Glutamatergic neuron (in vitro differentiated cells): ENCODE data around the gene STX16. TPM values are rescaled to one million over a fixed set of nuclear protein-coding genes. Genes with fewer than 3 reads are reported as not detected.

Experiments
- DNase-seq: peaks from one replicate; pipeline ENCODE4 v3.0.0; 2022
- H3K27ac Mint-ChIP-seq: one replicate; pipeline ENCODE4 v1.8.0; 2020; ENCODE audit warnings: mild to moderate bottlenecking, mixed read lengths, inconsistent platforms; ENCODE audit not compliant: unreplicated experiment
- H3K27me3 Mint-ChIP-seq: one replicate; pipeline ENCODE4 v1.8.0; 2020; ENCODE audit warnings: mild to moderate bottlenecking, moderate library complexity, mixed read lengths, inconsistent platforms; ENCODE audit not compliant: unreplicated experiment
- H3K36me3 Mint-ChIP-seq: one replicate; pipeline ENCODE4 v1.8.0; 2020; ENCODE audit warnings: mild to moderate bottlenecking, mixed read lengths, inconsistent platforms; ENCODE audit not compliant: unreplicated experiment
- H3K4me1 Mint-ChIP-seq: one replicate; pipeline ENCODE4 v1.8.0; 2020; ENCODE audit warnings: mild to moderate bottlenecking, low read depth, mixed read lengths, inconsistent platforms; ENCODE audit not compliant: unreplicated experiment
- H3K4me3 Mint-ChIP-seq: one replicate; pipeline ENCODE4 v1.8.0; 2020; ENCODE audit warnings: mild to moderate bottlenecking, mixed read lengths, inconsistent platforms; ENCODE audit not compliant: unreplicated experiment
- H3K9me3 Mint-ChIP-seq: one replicate; pipeline ENCODE4 v1.8.0; 2020; ENCODE audit warnings: mild to moderate bottlenecking, moderate library complexity, mixed read lengths, inconsistent platforms; ENCODE audit not compliant: unreplicated experiment
- total RNA-seq: library from RNA; stranded (reverse); fragmentation: NEBNext Ultra II Directional; extraction: Animal tissue kit (Norgen Biotek cat#: 25700); gene quantifications from one replicate; pipeline ENCODE4 v1.2.1, GENCODE V29; 2021; ENCODE audit not compliant: unreplicated experiment
- TF ChIP-seq, protein P1 (sequence below): fragments of 200-600 bp; sonication (generic); IDR thresholded peaks from one replicate; pipeline ENCODE4 v1.5.0; 2021; ENCODE audit not compliant: partially characterized antibody, unreplicated experiment

STX16 gene
- total RNA-seq, 1 donor from 2014 or later: 71.2 TPM

- H3K36me3 Mint-ChIP-seq: peaks cover 5% of the 10 kb centered on the region
- TF ChIP-seq, protein P1, sequence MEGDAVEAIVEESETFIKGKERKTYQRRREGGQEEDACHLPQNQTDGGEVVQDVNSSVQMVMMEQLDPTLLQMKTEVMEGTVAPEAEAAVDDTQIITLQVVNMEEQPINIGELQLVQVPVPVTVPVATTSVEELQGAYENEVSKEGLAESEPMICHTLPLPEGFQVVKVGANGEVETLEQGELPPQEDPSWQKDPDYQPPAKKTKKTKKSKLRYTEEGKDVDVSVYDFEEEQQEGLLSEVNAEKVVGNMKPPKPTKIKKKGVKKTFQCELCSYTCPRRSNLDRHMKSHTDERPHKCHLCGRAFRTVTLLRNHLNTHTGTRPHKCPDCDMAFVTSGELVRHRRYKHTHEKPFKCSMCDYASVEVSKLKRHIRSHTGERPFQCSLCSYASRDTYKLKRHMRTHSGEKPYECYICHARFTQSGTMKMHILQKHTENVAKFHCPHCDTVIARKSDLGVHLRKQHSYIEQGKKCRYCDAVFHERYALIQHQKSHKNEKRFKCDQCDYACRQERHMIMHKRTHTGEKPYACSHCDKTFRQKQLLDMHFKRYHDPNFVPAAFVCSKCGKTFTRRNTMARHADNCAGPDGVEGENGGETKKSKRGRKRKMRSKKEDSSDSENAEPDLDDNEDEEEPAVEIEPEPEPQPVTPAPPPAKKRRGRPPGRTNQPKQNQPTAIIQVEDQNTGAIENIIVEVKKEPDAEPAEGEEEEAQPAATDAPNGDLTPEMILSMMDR: no peak
- peaks cover 8% of the 10 kb centered on the region for H3K9me3 Mint-ChIP-seq
- peaks cover 16% of the 10 kb centered on the region for H3K27me3 Mint-ChIP-seq
- H3K27ac Mint-ChIP-seq: peak overlapping the region; percentile 33
- H3K4me3 Mint-ChIP-seq: peak overlapping the region; percentile 72
- no peak for DNase-seq
- H3K4me1 Mint-ChIP-seq: peaks cover 20% of the 10 kb centered on the region
Measured at GRCh38 chr20:58688414-58688813, 37.3 kb downstream of the STX16 start.

- Mint-ChIP-seq H3K4me3 (no peak overlapping the region), H3K27me3 (peaks cover 16% of the 10 kb centered on the region), H3K36me3 (peaks cover 5% of the 10 kb centered on the region), H3K27ac (no peak overlapping the region), H3K4me1 (peaks cover 20% of the 10 kb centered on the region), H3K9me3 (peaks cover 9% of the 10 kb centered on the region)
- no peak for DNase-seq
- TF ChIP-seq, protein P1: no peak
Measured at GRCh38 chr20:58688840-58689239, 37.8 kb downstream of the STX16 start.

GRCh38 chr20:58690396-58691135 is 39.5 kb downstream of the STX16 start:
- Mint-ChIP-seq H3K4me1 (peaks cover 20% of the 10 kb centered on the region), H3K4me3 (peak overlapping the region; percentile 36), H3K36me3 (peaks cover under 1% of the 10 kb centered on the region), H3K27me3 (peaks cover 12% of the 10 kb centered on the region), H3K27ac (peak overlapping the region; percentile 76), H3K9me3 (peaks cover 9% of the 10 kb centered on the region)
- TF ChIP-seq, protein P1: no peak
- DNase-seq: no peak

- Mint-ChIP-seq H3K27me3 (peaks cover 9% of the 10 kb centered on the region), H3K27ac (peak overlapping the region; percentile 43), H3K4me3 (peak overlapping the region; percentile 46), H3K36me3 (no peaks in the 10 kb centered on the region), H3K4me1 (peaks cover 20% of the 10 kb centered on the region), H3K9me3 (peaks cover 11% of the 10 kb centered on the region)
- TF ChIP-seq, protein P1: no peak
- no peak for DNase-seq
Measured at GRCh38 chr20:58691773-58692578, 40.9 kb downstream of the STX16 start.
